Measurements from ENCODE around the gene LAD1. TPM values are rescaled to one million over a fixed set of nuclear protein-coding genes. Genes with fewer than 3 reads are reported as not detected.

The LAD1 gene
- total and polyA plus RNA-seq, 2 donors (not counting 1 experiment from before 2014, with no cell fraction given), result not detected

DNA sequence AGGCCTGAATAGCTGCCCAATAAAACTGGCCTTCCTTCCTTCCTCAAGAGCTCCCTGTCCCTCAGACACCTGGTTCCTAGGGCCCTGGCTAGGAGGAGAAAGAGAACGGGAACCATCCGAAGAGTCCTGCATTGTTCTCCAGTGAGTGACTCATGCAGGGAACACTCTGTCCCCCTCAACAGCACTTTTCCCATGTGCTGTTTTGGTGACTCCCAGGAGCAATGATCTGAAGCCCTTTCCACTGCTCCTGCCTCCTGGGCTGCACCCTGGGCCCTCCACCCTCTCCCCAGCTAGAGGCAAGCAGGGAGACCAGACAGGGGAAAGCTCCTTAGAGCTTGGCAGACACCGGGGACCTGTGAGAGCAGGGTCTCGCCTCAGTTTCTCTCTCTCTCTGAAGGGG, 40.5 kb downstream of the LAD1 start:
- Histone ChIP-seq H3K9me3 (ENCODE audit: control insufficient read depth, insufficient read depth, low read depth, low read length) (no peaks in the 10 kb centered on the region), H3K27ac (ENCODE audit: insufficient read depth, low read length) (no peak overlapping the region), H3K4me1 (ENCODE audit: control insufficient read depth, extremely low read depth, insufficient read depth, low read length) (no peaks in the 10 kb centered on the region), H3K4me2 (ENCODE audit: extremely low read depth, insufficient read depth, low read length) (no peak overlapping the region), H2AFZ (ENCODE audit: low read length) (no peak overlapping the region), H3K27me3 (ENCODE audit: control insufficient read depth, insufficient read depth, low read length) (peaks cover 21% of the 10 kb centered on the region), H3K9ac (ENCODE audit: insufficient read depth, low read length) (no peak overlapping the region), H3K79me2 (ENCODE audit: control insufficient read depth, insufficient read depth, low read length) (no peaks in the 10 kb centered on the region), H4K20me1 (ENCODE audit: control insufficient read depth, extremely low read depth, insufficient read depth, low read length) (no peaks in the 10 kb centered on the region), H3K36me3 (ENCODE audit: control insufficient read depth, insufficient read depth, low read length) (no peaks in the 10 kb centered on the region), H3K4me3 (replicated peaks in 1 of 4; ENCODE audit: control extremely low read depth in 1 of 4, insufficient read depth in 1 of 4, low read depth in 3 of 4, low read length in 4 of 4) (no peak overlapping the region)
- TF ChIP-seq, protein P1, sequence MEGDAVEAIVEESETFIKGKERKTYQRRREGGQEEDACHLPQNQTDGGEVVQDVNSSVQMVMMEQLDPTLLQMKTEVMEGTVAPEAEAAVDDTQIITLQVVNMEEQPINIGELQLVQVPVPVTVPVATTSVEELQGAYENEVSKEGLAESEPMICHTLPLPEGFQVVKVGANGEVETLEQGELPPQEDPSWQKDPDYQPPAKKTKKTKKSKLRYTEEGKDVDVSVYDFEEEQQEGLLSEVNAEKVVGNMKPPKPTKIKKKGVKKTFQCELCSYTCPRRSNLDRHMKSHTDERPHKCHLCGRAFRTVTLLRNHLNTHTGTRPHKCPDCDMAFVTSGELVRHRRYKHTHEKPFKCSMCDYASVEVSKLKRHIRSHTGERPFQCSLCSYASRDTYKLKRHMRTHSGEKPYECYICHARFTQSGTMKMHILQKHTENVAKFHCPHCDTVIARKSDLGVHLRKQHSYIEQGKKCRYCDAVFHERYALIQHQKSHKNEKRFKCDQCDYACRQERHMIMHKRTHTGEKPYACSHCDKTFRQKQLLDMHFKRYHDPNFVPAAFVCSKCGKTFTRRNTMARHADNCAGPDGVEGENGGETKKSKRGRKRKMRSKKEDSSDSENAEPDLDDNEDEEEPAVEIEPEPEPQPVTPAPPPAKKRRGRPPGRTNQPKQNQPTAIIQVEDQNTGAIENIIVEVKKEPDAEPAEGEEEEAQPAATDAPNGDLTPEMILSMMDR (conservative IDR thresholded peaks at IDR 0.05 in 1 of 2, IDR thresholded peaks at IDR 0.05 in 1 of 2; ENCODE audit: low read depth in 1 of 2, low read length in 2 of 2), result no peak
- no peak for TF ChIP-seq EZH2 (IDR thresholded peaks at IDR 0.05; ENCODE audit: low read length, missing control alignments)
- peak in 1 of 2 donors; percentile 16 for DNase-seq (ENCODE audit: low read depth in 2 of 2)

DNA sequence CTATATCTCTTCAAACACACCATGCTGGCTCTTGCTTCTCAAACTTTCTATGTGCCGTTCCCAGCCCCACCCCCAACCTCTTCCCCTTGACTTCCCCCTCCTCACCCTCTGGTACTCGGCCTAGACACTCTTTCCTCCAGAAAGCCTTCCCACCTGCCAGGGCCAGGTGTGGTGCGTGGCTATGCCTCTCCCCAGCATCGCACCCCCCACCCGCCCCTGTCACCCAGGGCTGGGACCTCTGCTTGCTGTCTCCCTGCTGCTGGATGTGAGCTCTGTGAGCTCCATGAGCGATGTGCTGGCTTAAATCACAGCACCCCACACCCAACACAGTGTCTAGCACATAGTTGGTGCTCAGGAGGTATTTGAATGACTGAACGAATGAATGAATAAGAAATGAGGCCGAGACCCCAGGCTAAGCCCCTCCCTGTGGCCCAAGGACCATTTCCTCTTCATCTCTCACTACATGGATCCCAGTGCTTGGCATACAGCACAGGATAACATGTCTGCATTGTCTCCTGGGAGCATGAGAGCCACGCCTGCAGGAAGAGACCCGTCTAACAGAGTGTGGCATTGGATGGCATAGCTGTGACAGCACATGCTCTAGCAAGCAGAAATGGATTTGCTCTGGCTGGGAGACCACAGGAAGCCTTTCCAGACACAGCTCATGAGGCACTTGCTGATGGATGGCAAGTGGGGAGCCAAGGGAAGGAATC, 41.3 kb downstream of the LAD1 start:
- Histone ChIP-seq H3K27ac (ENCODE audit: insufficient read depth, low read length) (no peak overlapping the region), H3K9me3 (ENCODE audit: control insufficient read depth, insufficient read depth, low read depth, low read length) (no peaks in the 10 kb centered on the region)
- no peak for DNase-seq (ENCODE audit: low read depth in 2 of 2)

DNA sequence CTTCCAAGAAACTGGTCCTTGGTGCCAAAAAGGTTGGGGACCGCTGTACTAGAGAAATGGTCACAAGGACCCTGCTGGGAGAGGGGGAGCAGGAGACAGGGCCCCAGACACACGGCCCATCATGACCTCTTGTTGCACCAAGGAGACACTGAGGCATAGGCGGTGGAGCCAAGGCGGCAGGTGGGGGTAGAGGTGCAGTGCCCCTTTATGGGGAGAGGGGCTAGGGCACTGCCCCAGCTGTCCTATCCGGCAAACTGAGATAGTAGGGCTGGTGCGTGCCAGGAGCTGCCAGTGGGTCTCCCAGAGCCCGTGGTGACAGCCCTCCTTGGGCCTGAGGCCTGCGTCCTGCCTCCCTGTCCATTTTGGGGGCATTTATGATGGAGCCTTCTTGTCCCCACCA, 41.9 kb downstream of the LAD1 start:
- H2AFZ ChIP-seq (ENCODE audit: low read length), result no peak overlapping the region
- no peak for DNase-seq (ENCODE audit: low read depth in 2 of 2)
- H3K9ac ChIP-seq (ENCODE audit: insufficient read depth, low read length), result no peak overlapping the region
- no peak overlapping the region for H3K27ac ChIP-seq (ENCODE audit: insufficient read depth, low read length)
- H3K27me3 ChIP-seq (ENCODE audit: control insufficient read depth, insufficient read depth, low read length), result peaks cover 27% of the 10 kb centered on the region
- H3K9me3 ChIP-seq (ENCODE audit: control insufficient read depth, insufficient read depth, low read depth, low read length), result no peaks in the 10 kb centered on the region
- TF ChIP-seq, protein P1 (conservative IDR thresholded peaks at IDR 0.05 in 1 of 2, IDR thresholded peaks at IDR 0.05 in 1 of 2; ENCODE audit: low read depth in 1 of 2, low read length in 2 of 2), result no peak
- no peak for TF ChIP-seq EZH2 (IDR thresholded peaks at IDR 0.05; ENCODE audit: low read length, missing control alignments)
- H3K79me2 ChIP-seq (ENCODE audit: control insufficient read depth, insufficient read depth, low read length), result no peaks in the 10 kb centered on the region
- H3K4me1 ChIP-seq (ENCODE audit: control insufficient read depth, extremely low read depth, insufficient read depth, low read length), result no peaks in the 10 kb centered on the region
- H3K36me3 ChIP-seq (ENCODE audit: control insufficient read depth, insufficient read depth, low read length), result no peaks in the 10 kb centered on the region
- no peaks in the 10 kb centered on the region for H4K20me1 ChIP-seq (ENCODE audit: control insufficient read depth, extremely low read depth, insufficient read depth, low read length)
- H3K4me2 ChIP-seq (ENCODE audit: extremely low read depth, insufficient read depth, low read length), result no peak overlapping the region
- no peak overlapping the region for H3K4me3 ChIP-seq (replicated peaks in 1 of 4; ENCODE audit: control extremely low read depth in 1 of 4, insufficient read depth in 1 of 4, low read depth in 3 of 4, low read length in 4 of 4)

More for the DNA sequence above, 41.3 kb downstream of the LAD1 start:
- no peaks in the 10 kb centered on the region for H3K79me2 ChIP-seq (ENCODE audit: control insufficient read depth, insufficient read depth, low read length)
- no peak overlapping the region for H3K4me3 ChIP-seq (replicated peaks in 1 of 4; ENCODE audit: control extremely low read depth in 1 of 4, insufficient read depth in 1 of 4, low read depth in 3 of 4, low read length in 4 of 4)
- H2AFZ ChIP-seq (ENCODE audit: low read length), result no peak overlapping the region
- TF ChIP-seq EZH2 (IDR thresholded peaks at IDR 0.05; ENCODE audit: low read length, missing control alignments), result no peak
- TF ChIP-seq, protein P1 (conservative IDR thresholded peaks at IDR 0.05 in 1 of 2, IDR thresholded peaks at IDR 0.05 in 1 of 2; ENCODE audit: low read depth in 1 of 2, low read length in 2 of 2), result no peak
- H4K20me1 ChIP-seq (ENCODE audit: control insufficient read depth, extremely low read depth, insufficient read depth, low read length), result no peaks in the 10 kb centered on the region
- no peaks in the 10 kb centered on the region for H3K4me1 ChIP-seq (ENCODE audit: control insufficient read depth, extremely low read depth, insufficient read depth, low read length)
- H3K9ac ChIP-seq (ENCODE audit: insufficient read depth, low read length), result no peak overlapping the region
- H3K36me3 ChIP-seq (ENCODE audit: control insufficient read depth, insufficient read depth, low read length), result no peaks in the 10 kb centered on the region
- H3K27me3 ChIP-seq (ENCODE audit: control insufficient read depth, insufficient read depth, low read length), result peaks cover 25% of the 10 kb centered on the region
- H3K4me2 ChIP-seq (ENCODE audit: extremely low read depth, insufficient read depth, low read length), result no peak overlapping the region

Data from fibroblast of lung (primary cell).